RWPE1 (cell line): ENCODE results near the gene SMARCD2.

ENCODE experiments used
- CTCF ChIA-PET: fragments of 350-600 bp; sonication (Branson Sonifier 250); formaldehyde crosslinking; extraction: SDS; loops from one replicate; lab custom pipeline; 2021; lab: Yijun Ruan, JAX
- POLR2A ChIA-PET: fragments of 400-600 bp; formaldehyde crosslinking; extraction: SDS; loops from one replicate; lab custom pipeline; 2020; ENCODE audit warnings: antibody characterized with exemption; ENCODE audit not compliant: low non-redundant PET; lab: Yijun Ruan, JAX
- DNase-seq: peaks from one replicate; pipeline ENCODE4 v3.0.0; 2012; ENCODE audit warnings: low spot score
- H3K27ac ChIP-seq: fragments of 450-650 bp; 2 replicates; pipeline ENCODE4 v1.5.1; 2017
- TF ChIP-seq, protein P1 (sequence below): fragments of 450-650 bp; conservative IDR thresholded peaks from 2 replicates; pipeline ENCODE4 v1.5.1; 2017; ENCODE audit warnings: low read depth, mild to moderate bottlenecking

Gene SMARCD2

DNA sequence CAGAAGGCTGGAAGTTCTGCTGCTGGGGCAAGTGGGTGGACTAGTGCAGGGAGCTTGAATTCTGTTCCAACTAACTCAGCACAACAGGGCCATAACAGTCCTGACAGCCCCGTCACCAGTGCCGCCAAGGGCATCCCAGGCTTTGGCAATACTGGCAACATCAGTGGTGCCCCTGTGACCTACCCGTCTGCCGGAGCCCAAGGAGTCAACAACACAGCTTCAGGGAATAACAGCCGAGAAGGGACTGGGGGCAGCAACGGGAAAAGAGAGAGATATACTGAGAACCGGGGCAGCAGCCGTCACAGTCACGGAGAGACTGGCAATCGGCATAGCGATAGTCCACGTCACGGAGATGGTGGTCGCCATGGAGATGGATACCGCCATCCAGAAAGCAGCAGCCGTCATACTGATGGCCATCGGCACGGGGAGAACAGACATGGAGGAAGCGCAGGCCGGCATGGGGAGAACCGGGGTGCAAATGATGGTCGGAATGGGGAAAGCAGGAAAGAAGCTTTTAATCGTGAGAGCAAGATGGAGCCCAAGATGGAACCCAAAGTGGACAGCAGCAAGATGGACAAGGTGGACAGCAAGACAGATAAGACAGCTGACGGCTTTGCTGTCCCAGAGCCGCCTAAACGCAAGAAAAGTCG lies 24.6 kb downstream of the SMARCD2 start:
- ChIA-PET CTCF (no interaction called here), POLR2A (no interaction called here)
- H3K27ac ChIP-seq, result peak overlapping the region; percentile 9; the same call in 1 of the 2 replicates
- DNase-seq, result no peak
- TF ChIP-seq, protein P1, sequence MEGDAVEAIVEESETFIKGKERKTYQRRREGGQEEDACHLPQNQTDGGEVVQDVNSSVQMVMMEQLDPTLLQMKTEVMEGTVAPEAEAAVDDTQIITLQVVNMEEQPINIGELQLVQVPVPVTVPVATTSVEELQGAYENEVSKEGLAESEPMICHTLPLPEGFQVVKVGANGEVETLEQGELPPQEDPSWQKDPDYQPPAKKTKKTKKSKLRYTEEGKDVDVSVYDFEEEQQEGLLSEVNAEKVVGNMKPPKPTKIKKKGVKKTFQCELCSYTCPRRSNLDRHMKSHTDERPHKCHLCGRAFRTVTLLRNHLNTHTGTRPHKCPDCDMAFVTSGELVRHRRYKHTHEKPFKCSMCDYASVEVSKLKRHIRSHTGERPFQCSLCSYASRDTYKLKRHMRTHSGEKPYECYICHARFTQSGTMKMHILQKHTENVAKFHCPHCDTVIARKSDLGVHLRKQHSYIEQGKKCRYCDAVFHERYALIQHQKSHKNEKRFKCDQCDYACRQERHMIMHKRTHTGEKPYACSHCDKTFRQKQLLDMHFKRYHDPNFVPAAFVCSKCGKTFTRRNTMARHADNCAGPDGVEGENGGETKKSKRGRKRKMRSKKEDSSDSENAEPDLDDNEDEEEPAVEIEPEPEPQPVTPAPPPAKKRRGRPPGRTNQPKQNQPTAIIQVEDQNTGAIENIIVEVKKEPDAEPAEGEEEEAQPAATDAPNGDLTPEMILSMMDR, result no peak

DNA sequence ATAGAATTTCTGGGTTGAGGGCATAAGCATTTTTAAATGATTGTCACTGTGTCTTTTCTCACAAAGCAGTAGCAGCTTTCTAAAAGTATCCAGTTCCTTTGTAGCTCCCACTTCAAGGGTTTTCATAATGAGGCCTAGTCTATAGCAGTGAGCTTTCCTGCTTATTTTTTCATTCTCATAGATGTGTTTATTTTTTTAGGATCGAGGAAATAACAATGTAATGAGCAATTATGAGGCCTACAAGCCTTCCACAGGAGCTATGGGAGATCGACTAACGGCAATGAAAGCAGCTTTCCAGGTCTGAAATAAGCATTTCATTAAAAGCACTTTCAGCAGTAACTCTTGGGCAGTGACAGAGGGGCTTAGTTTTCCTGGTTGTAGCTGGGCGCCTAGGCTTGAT lies 25.8 kb downstream of the SMARCD2 start:
- CTCF ChIA-PET, result no interaction called here
- no peak for DNase-seq
- TF ChIP-seq, protein P1, result no peak
- no peak overlapping the region for H3K27ac ChIP-seq
- POLR2A ChIA-PET, result no interaction called here

DNA sequence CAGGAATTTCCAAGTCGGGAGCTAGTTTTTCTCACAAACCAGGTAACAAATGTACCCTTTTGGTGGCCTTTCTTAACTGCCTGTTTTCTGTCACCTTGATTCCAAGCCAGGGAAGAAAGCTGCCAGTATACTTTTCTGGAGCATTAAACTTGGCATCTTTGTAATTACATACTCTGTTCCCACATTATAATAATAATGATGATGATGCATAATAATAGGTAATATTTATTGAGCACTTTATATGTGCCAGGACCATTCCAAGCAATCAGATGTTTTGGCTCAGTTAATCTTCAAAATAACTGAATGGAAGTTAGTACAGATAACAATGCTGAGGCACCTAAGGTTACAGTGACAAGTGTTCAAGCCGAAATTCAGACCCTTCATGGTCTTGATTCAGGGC lies 26.4 kb downstream of the SMARCD2 start:
- H3K27ac ChIP-seq, result no peak overlapping the region
- DNase-seq, result no peak
- POLR2A ChIA-PET, result no interaction called here
- CTCF ChIA-PET, result no interaction called here
- TF ChIP-seq, protein P1, result no peak

DNA sequence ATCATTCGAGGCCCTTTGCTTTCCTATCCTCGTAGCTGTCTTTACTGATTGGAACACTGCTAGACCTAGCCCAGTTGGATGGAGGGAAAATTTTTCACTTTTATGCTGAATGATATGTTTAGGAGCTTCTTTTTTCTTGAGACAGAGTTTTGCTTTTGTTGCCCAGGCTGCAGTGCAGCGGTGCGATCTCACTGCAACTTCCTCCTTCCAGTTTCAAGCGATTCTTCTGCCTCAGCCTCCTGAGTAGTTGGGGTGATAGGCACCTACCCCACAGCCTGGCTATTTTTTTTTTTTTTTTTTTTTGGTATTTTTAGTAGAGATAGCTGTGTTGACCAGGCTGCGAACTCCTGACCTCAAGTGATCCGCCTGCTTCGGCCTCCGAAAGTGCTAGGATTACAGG lies 32.5 kb downstream of the SMARCD2 start:
- ChIA-PET CTCF (interaction anchor here (0.7 to 1.5 kb wide), 2 partner anchors 24 to 311 kb away, joined by 3 to 4 read pairs; no protein-coding TSS in a partner anchor), POLR2A (no interaction called here)
- TF ChIP-seq, protein P1, result no peak
- DNase-seq, result no peak
- no peak overlapping the region for H3K27ac ChIP-seq

DNA sequence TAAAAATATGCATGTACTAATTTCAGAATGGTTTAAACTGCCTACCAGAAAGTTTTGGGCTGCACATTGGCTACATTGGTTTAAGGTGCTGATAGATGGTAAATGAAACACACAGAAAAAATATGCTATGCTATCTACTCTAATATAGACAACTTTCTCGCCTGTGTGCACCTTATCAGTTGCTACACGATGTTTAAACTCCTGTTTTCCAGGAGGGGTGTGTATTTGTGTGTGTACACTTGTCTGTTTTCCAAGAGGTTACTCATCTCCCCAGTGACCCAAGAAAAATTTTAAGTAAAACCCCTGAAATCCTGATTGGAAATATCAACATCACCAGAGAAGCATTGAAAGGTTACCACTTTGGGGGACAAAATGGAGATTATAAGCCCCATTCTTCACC lies 36.9 kb downstream of the SMARCD2 start:
- CTCF ChIA-PET, result no interaction called here
- POLR2A ChIA-PET, result no interaction called here
- no peak for DNase-seq
- TF ChIP-seq, protein P1, result no peak
- H3K27ac ChIP-seq, result no peak overlapping the region

DNA sequence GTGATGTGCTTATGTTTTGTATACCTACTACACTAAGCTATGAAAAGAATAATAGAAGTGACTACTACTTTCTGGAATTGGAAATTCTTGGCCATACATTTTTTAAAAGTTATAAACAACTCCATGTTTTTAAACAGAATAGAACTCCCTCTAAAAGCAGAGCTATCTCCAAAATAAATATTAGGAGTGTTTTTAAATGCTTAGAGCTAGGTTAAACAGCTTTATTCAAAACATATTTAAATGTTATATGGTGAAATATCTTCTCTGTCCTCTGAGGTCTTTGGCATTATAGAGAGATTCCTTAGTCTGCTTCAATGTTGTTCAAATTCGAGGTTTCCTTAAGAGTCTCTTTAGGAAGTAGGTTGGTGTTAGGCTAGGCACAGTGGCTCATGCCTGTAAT lies 38.2 kb downstream of the SMARCD2 start:
- no peak for DNase-seq
- TF ChIP-seq, protein P1, result no peak
- ChIA-PET CTCF (interaction anchor here (0.8 to 0.9 kb wide), 3 partner anchors 30 to 138 kb away, joined by 3 to 4 read pairs (median 3); no protein-coding TSS in a partner anchor), POLR2A (no interaction called here)
- H3K27ac ChIP-seq, result no peak overlapping the region
